ENCODE data around the gene PTPRM. TPM values are rescaled to one million over a fixed set of nuclear protein-coding genes. Genes with fewer than 3 reads are reported as not detected.

The PTPRM gene
- total RNA-seq, 1 donor from 2014 or later, result 257 TPM

- Histone ChIP-seq H3K27ac (no peak overlapping the region), H3K27me3 (no peaks in the 10 kb centered on the region), H3K4me3 (no peak overlapping the region), H3K9me3 (no peaks in the 10 kb centered on the region), H3K4me1 (no peaks in the 10 kb centered on the region), H3K36me3 (no peaks in the 10 kb centered on the region)
- TF ChIP-seq, protein P1, sequence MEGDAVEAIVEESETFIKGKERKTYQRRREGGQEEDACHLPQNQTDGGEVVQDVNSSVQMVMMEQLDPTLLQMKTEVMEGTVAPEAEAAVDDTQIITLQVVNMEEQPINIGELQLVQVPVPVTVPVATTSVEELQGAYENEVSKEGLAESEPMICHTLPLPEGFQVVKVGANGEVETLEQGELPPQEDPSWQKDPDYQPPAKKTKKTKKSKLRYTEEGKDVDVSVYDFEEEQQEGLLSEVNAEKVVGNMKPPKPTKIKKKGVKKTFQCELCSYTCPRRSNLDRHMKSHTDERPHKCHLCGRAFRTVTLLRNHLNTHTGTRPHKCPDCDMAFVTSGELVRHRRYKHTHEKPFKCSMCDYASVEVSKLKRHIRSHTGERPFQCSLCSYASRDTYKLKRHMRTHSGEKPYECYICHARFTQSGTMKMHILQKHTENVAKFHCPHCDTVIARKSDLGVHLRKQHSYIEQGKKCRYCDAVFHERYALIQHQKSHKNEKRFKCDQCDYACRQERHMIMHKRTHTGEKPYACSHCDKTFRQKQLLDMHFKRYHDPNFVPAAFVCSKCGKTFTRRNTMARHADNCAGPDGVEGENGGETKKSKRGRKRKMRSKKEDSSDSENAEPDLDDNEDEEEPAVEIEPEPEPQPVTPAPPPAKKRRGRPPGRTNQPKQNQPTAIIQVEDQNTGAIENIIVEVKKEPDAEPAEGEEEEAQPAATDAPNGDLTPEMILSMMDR (IDR thresholded peaks at IDR 0.05), result no peak
- DNase-seq (ENCODE audit: low spot score in 2 of 2), result no peak
- intact Hi-C loops (cut with DNase I), result no loop called here
Measured at GRCh38 chr18:7646174-7646886, 79.2 kb downstream of the PTPRM start.

DNA sequence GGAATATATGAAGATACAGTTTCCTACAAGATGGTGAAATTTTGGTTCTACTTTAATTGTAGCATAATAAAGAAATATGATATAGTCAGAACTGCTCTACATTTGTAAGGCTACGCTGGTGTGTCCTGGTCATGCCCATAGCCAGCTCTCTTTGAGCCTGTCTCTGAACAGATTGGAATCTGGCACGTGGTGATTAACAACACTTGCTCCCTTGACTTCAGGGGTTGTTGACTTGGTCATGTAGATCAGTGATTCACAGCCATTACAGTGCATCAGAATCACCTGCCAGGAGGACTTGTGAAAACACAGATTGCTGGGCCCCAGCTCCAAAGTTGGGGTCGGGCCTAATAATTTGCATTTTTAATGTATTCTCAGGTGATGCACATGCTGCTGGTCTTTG lies 80.4 kb downstream of the PTPRM start:
- Histone ChIP-seq H3K9me3 (no peaks in the 10 kb centered on the region), H3K36me3 (no peaks in the 10 kb centered on the region), H3K27ac (no peak overlapping the region), H3K4me1 (no peaks in the 10 kb centered on the region), H3K27me3 (no peaks in the 10 kb centered on the region), H3K4me3 (no peak overlapping the region)
- TF ChIP-seq, protein P1 (IDR thresholded peaks at IDR 0.05), result no peak
- intact Hi-C loops (cut with DNase I), result no loop called here
- no peak for DNase-seq (ENCODE audit: low spot score in 2 of 2)

GRCh38 chr18:7657050-7657449 lies 89.9 kb downstream of the PTPRM start:
- peaks cover 0 to 3% of the 10 kb centered on the region in 2 donors for H3K36me3 ChIP-seq
- TF ChIP-seq, protein P1 (IDR thresholded peaks at IDR 0.05), result no peak
- H3K9me3 ChIP-seq, result no peaks in the 10 kb centered on the region
- intact Hi-C loops (cut with DNase I), result no loop called here
- H3K4me1 ChIP-seq, result no peaks in the 10 kb centered on the region
- H3K27ac ChIP-seq, result no peak overlapping the region
- no peak for DNase-seq (ENCODE audit: low spot score in 2 of 2)
- no peak overlapping the region for H3K4me3 ChIP-seq
- no peaks in the 10 kb centered on the region for H3K27me3 ChIP-seq

DNA sequence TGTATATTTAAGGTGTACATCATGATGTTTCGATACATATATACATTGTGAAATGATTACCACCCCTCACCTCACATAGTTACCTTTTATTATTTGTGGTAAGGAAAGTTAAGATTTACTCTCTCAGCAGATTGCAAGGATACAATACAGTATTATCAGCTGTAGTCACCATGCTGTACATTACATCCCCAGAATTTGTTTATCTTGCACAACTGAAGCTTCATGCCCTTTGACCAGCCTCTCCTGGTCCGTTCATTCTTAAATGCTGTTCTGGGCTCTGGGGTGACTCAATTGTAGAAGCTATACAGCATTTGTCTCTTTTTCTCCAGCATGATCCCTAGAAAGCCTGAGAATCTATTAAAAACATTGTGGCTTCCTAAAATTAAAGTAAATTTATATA lies 90.8 kb downstream of the PTPRM start:
- TF ChIP-seq, protein P1 (IDR thresholded peaks at IDR 0.05), result no peak
- Histone ChIP-seq H3K4me3 (no peak overlapping the region), H3K36me3 (peaks cover 0 to 3% of the 10 kb centered on the region in 2 donors), H3K27ac (no peak overlapping the region), H3K4me1 (no peaks in the 10 kb centered on the region), H3K27me3 (no peaks in the 10 kb centered on the region), H3K9me3 (no peaks in the 10 kb centered on the region)
- DNase-seq (ENCODE audit: low spot score in 2 of 2), result no peak
- intact Hi-C loops (cut with DNase I), result no loop called here

DNA sequence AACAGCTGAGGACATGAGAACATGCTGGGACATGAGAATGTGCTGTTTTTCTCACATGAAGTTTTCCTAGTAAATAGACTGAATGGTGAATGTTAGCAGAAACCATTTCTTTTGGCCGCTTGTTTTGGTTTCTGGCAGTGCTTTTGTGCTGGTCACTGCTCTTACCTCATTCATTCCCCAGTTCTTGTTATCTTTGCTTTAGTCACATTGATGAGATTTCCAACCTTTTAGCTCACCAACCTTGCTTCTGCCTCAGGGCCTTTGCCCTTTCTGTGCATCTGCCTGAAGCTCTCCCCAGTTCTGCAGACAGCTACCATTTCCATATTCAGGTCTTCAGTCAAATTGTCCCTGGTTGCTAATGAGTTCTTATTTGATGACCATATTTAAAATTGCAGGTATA lies 91.6 kb downstream of the PTPRM start:
- Histone ChIP-seq H3K4me3 (no peak overlapping the region), H3K36me3 (peaks cover 0 to 3% of the 10 kb centered on the region in 2 donors), H3K9me3 (no peaks in the 10 kb centered on the region), H3K27ac (no peak overlapping the region), H3K27me3 (no peaks in the 10 kb centered on the region), H3K4me1 (no peaks in the 10 kb centered on the region)
- intact Hi-C loops (cut with DNase I), result no loop called here
- no peak for DNase-seq (ENCODE audit: low spot score in 2 of 2)
- TF ChIP-seq, protein P1 (IDR thresholded peaks at IDR 0.05), result no peak

Data from ascending aorta (tissue), 2 donors.